Fibroblast of mammary gland (primary cell): ENCODE data around the gene SLC25A26.
A peak's percentile ranks its signal among the peaks of the same experiment; 100 is the strongest.

Source experiments
- DNase-seq: peaks from one replicate; pipeline ENCODE4 v3.0.0-alpha.2; 2010; ENCODE audit warnings: low read depth
- H3K4me3 ChIP-seq: 2 replicates; pipeline ENCODE4 v1.5.1; 2011; ENCODE audit warnings: low read depth, mild to moderate bottlenecking, low read length, moderate library complexity; ENCODE audit not compliant: control insufficient read depth
- CTCF ChIP-seq: conservative IDR thresholded peaks from 2 replicates; pipeline ENCODE4 v1.5.1; 2011; ENCODE audit warnings: low read depth, low read length, inconsistent platforms; ENCODE audit not compliant: control insufficient read depth, insufficient read depth

Gene SLC25A26

DNA sequence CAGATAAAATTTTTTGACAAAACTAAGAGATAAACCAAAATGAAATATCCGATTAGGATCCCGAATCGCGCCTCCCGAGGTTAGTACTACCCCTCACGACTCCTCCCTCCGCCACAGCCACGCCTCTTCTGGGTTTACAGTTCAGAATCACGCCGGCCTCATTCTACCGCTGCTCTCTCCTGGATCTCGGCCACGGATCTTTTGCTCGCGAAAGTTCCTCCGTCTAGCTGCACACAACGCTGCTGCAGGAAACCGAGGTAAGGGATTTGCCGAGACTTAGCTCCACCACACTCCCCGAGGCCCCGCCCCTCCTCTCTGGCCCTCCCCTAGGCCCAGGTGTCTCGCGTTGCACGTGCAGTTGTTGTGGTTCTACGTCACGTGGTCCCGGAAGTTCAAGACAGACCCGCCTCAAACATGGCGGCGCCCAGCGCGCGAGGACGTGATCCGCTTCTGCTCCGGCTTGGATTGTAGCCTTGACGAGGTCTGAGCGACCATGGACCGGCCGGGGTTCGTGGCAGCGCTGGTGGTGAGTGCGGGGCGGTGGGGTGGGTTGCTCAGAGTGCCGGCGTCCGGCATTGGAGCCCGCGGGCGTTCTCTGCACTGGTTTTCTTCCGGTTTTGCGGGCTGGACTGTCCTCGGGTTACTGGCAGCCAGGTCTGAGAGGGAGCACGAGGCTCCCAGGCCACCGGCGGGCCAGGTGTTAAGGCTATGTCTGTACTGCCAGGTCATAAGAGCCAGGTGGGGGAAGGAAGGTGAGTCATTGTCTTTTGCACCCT lies at the start of gene SLC25A26:
Gene SLC25A26 (plus strand): TSS at position 400 of the 776 bp plus-strand sequence. CDS start 94 bp downstream, at position 494.
- H3K4me3 ChIP-seq = peak within 1 kb of the TSS; percentile 91
- peak; percentile 93 for DNase-seq
- no peak for TF ChIP-seq CTCF

DNA sequence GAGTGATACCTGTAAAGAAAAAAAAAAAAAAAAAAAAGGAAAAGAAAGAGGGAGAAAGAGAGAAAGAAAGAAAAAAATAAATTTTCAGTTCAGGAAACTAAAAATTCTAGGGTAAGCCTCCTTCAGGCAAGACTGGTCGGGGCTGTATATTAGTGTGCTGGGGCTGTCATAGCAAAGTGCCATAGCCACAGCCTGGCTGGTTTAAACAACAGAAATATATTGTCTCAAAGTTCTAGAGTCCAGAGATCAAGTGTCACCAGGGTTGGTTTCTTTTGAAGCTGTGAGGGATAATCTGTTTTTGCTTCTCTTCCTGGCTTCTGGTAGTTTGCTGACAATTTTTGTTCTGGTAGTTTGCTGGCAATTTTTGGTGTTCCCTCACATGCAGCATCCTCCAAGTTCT lies 48.4 kb upstream of the SLC25A26 start:
- no peak overlapping the region for H3K4me3 ChIP-seq
- DNase-seq = no peak
- TF ChIP-seq CTCF = no peak

GRCh38 chr3:66177026-66177425 lies 43.8 kb upstream of the SLC25A26 start:
- DNase-seq = no peak
- no peak for TF ChIP-seq CTCF
- H3K4me3 ChIP-seq = no peak overlapping the region

- no peak for DNase-seq
- no peak overlapping the region for H3K4me3 ChIP-seq
- TF ChIP-seq CTCF = no peak
Observed at GRCh38 chr3:66178206-66178605, 42.6 kb upstream of the SLC25A26 start.

DNA sequence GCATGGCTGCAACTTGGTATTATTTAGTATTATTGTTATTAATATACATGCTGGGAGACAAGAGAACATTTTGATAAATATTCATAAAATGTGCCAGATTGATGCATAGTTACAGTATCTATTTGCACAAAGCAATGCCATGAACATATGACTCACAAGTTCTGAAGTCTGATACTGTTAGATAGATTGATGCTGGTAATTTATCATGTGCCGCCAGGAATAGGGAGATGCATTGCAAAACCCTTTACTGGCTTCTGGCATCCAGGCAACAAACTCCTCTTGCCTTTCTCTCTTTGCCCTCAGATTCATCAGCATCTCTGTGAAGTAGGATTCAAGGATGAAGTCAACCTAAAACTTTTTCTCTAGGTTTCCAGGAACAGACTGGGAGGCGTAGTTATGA lies 41.0 kb upstream of the SLC25A26 start:
- no peak for TF ChIP-seq CTCF
- DNase-seq = peak; percentile 27
- no peak overlapping the region for H3K4me3 ChIP-seq

DNA sequence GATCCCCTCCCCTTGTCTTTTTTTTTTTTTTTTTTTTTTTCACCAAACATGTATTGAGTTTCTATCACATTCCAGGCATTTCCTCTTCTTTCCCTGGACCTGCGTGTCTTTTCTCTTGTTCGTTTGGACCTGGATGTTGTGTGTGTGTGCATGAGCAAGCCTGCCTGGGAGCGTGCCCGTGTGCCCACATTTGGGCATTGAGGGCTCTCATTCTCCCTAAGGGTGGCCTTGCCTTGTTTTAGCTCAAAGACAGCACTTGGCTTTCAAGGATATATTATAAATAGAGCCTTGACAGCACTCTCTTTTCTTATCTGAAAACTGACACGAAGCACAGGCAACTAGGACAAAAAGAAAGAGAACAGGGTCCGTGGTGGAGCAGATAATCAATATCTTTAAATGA lies 39.0 kb upstream of the SLC25A26 start:
- no peak for TF ChIP-seq CTCF
- H3K4me3 ChIP-seq = no peak overlapping the region
- no peak for DNase-seq
